Measurements from ENCODE around the gene ZFP30. TPM values are rescaled to one million over a fixed set of nuclear protein-coding genes. Genes with fewer than 3 reads are reported as not detected.

Gene ZFP30
- total and polyA plus RNA-seq, 2 of the 13 experiments (the other 11 are each of a cell fraction or from before 2014, with no cell fraction given) = 3.4 to 19.2 TPM

DNA sequence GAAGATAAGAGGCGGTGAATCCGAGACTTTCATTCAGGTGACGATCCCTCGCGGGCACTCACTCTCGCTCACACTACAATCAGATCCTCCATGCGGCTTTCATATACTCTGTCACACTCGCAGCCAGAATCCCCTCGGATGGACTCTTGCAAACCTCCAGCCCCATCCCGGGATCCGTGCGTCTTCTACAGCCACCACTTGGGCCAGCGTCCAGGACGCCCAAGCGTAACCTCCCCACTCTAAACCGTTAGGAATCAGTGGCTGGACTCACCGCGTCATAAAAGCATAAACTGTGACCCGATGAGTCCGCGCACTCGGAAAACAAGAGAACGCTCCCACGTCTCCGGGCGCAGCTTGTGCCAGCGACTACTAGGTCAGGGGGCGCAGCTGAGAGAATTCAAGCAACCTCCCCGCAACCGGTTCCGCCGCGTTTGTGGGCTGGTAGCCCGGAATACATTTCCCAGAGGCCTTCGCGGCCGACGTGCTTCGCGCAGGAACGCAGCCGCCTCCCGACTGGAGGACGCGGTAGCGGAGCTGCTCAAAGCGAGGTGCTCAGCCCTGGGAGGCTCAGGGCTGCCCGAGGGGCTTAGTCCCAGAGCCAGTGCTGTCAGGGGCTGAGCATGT, 36.7 kb upstream of the ZFP30 start (continued):
- peak; percentile 49; the same call in 1 of the 2 replicates for TF ChIP-seq HBP1 (CRISPR knock-in tag; IDR thresholded peaks at IDR 0.05; ENCODE audit: low read depth)
- TF ChIP-seq, protein P1, sequence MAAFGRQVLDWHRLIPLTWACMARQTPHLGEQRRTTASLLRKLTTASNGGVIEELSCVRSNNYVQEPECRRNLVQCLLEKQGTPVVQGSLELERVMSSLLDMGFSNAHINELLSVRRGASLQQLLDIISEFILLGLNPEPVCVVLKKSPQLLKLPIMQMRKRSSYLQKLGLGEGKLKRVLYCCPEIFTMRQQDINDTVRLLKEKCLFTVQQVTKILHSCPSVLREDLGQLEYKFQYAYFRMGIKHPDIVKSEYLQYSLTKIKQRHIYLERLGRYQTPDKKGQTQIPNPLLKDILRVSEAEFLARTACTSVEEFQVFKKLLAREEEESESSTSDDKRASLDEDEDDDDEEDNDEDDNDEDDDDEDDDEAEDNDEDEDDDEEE (CRISPR knock-in tag; IDR thresholded peaks at IDR 0.05) = no peak
- TF ChIP-seq CREB1 (IDR thresholded peaks at IDR 0.05) = peak; percentile 82
- TF ChIP-seq CREB1 (CRISPR knock-in tag; IDR thresholded peaks at IDR 0.05) = peak; percentile 88
- TF ChIP-seq SKI (IDR thresholded peaks at IDR 0.05; ENCODE audit: partially characterized antibody) = no peak
- TF ChIP-seq, protein P2, sequence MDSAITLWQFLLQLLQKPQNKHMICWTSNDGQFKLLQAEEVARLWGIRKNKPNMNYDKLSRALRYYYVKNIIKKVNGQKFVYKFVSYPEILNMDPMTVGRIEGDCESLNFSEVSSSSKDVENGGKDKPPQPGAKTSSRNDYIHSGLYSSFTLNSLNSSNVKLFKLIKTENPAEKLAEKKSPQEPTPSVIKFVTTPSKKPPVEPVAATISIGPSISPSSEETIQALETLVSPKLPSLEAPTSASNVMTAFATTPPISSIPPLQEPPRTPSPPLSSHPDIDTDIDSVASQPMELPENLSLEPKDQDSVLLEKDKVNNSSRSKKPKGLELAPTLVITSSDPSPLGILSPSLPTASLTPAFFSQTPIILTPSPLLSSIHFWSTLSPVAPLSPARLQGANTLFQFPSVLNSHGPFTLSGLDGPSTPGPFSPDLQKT (CRISPR knock-in tag; IDR thresholded peaks at IDR 0.05; ENCODE audit: borderline replicate concordance) = no peak
- 0 out of 2 replicates have a peak, but pooled peaks have one; percentile 60 for TF ChIP-seq HES4 (CRISPR knock-in tag; IDR thresholded peaks at IDR 0.05; ENCODE audit: borderline replicate concordance)
- no peak for TF ChIP-seq JUND (CRISPR knock-in tag; IDR thresholded peaks at IDR 0.05)
- TF ChIP-seq RXRB (CRISPR knock-in tag; IDR thresholded peaks at IDR 0.05; ENCODE audit: borderline replicate concordance) = peak; percentile 92
- peak; percentile 88 for TF ChIP-seq HDAC1 (CRISPR knock-in tag; IDR thresholded peaks at IDR 0.05)
- TF ChIP-seq, protein P3, sequence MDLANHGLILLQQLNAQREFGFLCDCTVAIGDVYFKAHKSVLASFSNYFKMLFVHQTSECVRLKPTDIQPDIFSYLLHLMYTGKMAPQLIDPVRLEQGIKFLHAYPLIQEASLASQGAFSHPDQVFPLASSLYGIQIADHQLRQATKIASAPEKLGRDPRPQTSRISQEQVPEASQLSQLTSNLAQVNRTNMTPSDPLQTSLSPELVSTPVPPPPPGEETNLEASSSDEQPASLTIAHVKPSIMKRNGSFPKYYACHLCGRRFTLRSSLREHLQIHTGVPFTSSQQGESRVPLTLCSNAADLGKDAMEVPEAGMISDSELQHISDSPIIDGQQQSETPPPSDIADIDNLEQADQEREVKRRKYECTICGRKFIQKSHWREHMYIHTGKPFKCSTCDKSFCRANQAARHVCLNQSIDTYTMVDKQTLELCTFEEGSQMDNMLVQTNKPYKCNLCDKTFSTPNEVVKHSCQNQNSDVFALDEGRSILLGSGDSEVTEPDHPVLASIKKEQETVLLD (CRISPR knock-in tag; IDR thresholded peaks at IDR 0.05; ENCODE audit: low read depth) = no peak
- no peak for TF ChIP-seq FIP1L1 (IDR thresholded peaks at IDR 0.05; ENCODE audit: borderline replicate concordance, insufficient read depth, low read depth, low read length)
- TF ChIP-seq, protein P4, sequence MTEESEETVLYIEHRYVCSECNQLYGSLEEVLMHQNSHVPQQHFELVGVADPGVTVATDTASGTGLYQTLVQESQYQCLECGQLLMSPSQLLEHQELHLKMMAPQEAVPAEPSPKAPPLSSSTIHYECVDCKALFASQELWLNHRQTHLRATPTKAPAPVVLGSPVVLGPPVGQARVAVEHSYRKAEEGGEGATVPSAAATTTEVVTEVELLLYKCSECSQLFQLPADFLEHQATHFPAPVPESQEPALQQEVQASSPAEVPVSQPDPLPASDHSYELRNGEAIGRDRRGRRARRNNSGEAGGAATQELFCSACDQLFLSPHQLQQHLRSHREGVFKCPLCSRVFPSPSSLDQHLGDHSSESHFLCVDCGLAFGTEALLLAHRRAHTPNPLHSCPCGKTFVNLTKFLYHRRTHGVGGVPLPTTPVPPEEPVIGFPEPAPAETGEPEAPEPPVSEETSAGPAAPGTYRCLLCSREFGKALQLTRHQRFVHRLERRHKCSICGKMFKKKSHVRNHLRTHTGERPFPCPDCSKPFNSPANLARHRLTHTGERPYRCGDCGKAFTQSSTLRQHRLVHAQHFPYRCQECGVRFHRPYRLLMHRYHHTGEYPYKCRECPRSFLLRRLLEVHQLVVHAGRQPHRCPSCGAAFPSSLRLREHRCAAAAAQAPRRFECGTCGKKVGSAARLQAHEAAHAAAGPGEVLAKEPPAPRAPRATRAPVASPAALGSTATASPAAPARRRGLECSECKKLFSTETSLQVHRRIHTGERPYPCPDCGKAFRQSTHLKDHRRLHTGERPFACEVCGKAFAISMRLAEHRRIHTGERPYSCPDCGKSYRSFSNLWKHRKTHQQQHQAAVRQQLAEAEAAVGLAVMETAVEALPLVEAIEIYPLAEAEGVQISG (CRISPR knock-in tag; IDR thresholded peaks at IDR 0.05) = peak; percentile 88
- TF ChIP-seq ZNF329 (CRISPR knock-in tag; IDR thresholded peaks at IDR 0.05; ENCODE audit: low read depth) = no peak
- TF ChIP-seq, protein P5, sequence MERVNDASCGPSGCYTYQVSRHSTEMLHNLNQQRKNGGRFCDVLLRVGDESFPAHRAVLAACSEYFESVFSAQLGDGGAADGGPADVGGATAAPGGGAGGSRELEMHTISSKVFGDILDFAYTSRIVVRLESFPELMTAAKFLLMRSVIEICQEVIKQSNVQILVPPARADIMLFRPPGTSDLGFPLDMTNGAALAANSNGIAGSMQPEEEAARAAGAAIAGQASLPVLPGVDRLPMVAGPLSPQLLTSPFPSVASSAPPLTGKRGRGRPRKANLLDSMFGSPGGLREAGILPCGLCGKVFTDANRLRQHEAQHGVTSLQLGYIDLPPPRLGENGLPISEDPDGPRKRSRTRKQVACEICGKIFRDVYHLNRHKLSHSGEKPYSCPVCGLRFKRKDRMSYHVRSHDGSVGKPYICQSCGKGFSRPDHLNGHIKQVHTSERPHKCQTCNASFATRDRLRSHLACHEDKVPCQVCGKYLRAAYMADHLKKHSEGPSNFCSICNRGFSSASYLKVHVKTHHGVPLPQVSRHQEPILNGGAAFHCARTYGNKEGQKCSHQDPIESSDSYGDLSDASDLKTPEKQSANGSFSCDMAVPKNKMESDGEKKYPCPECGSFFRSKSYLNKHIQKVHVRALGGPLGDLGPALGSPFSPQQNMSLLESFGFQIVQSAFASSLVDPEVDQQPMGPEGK (CRISPR knock-in tag; IDR thresholded peaks at IDR 0.05) = peak; percentile 30; the same call in 1 of the 2 replicates
- no peak for TF ChIP-seq TBP (CRISPR knock-in tag; IDR thresholded peaks at IDR 0.05)
- TF ChIP-seq ZSCAN12 (CRISPR knock-in tag; IDR thresholded peaks at IDR 0.05) = 0 out of 2 replicates have a peak, but pooled peaks have one; percentile 22
- TF ChIP-seq NR1H2 (CRISPR knock-in tag; IDR thresholded peaks at IDR 0.05; ENCODE audit: borderline replicate concordance, low read depth) = no peak
- TF ChIP-seq FOXP1 (IDR thresholded peaks at IDR 0.05) = no peak
- TF ChIP-seq FOXP1 (CRISPR knock-in tag; IDR thresholded peaks at IDR 0.05) = no peak; the same call in none of the 2 replicates
